ENCODE data around the gene BUD13. TPM values are rescaled to one million over a fixed set of nuclear protein-coding genes. Genes with fewer than 3 reads are reported as not detected.

BUD13 gene
- total and polyA plus RNA-seq, 9 of the 15 experiments (the other 6 are each of a cell fraction or from before 2014, with no cell fraction given) = 9.5 to 34.1 (median 27.1) TPM

GRCh38 chr11:116797816-116798215 lies 25.0 kb upstream of the BUD13 start:
- TF ChIP-seq ZNF561 (CRISPR knock-in tag; conservative IDR thresholded peaks at IDR 0.05) (no peak), CBFA2T3 (IDR thresholded peaks at IDR 0.05) (0 out of 2 replicates have a peak, but pooled peaks have one; percentile 5), NFIC (IDR thresholded peaks at IDR 0.05) (peak; percentile 43)
- no TSS peak for BruUV-seq (replicated peaks)
- ChIA-PET CTCF (ENCODE audit: low intra/inter-chr PET ratio) (no interaction called here), POLR2A (interaction anchor here (1.5 kb wide), 1 partner anchor 48 kb away, joined by 3 read pairs; no protein-coding TSS in a partner anchor)
- Histone ChIP-seq H3K9me1 (ENCODE audit: control insufficient read depth, insufficient read depth, low read length) (no peaks in the 10 kb centered on the region), H3K27me3 (ENCODE audit: control insufficient read depth in 2 of 2, insufficient read depth in 2 of 2, low read length in 2 of 2) (no peaks in the 10 kb centered on the region), H4K20me1 (replicated peaks; ENCODE audit: control insufficient read depth, insufficient read depth, low read length) (no peaks in the 10 kb centered on the region), H3K4me1 (replicated peaks in 1 of 2; ENCODE audit: control insufficient read depth in 2 of 2, insufficient read depth in 2 of 2, low read length in 2 of 2) (peaks cover 5 to 7% of the 10 kb centered on the region in 2 experiments; a peak in 4 of 5 replicates), H3K4me3 (no peak overlapping the region), H3K9me3 (replicated peaks; ENCODE audit: control insufficient read depth, insufficient read depth, low read depth, low read length) (no peaks in the 10 kb centered on the region), H3K79me2 (ENCODE audit: control insufficient read depth, insufficient read depth, low read length) (no peaks in the 10 kb centered on the region), H3K9ac (ENCODE audit: insufficient read depth in 1 of 2, low read depth in 2 of 2, low read length in 2 of 2) (no peak overlapping the region), H3K4me2 (ENCODE audit: insufficient read depth, low read length) (no peak overlapping the region), H3K36me3 (ENCODE audit: control insufficient read depth, insufficient read depth, low read length) (no peaks in the 10 kb centered on the region), H3K27ac (ENCODE audit: extremely low read depth, low read depth, low read length) (no peak overlapping the region), H2AFZ (ENCODE audit: low read depth, low read length) (no peak overlapping the region)
- ATAC-seq (no peak), DNase-seq (ENCODE audit: extremely low read depth in 1 of 4, low spot score in 3 of 4) (no peak), FAIRE-seq (no peak)
- 31% methylated on average over 5 of the region's 5 CpGs for WGBS (ENCODE audit: insufficient coverage, low coverage, missing lambda C conversion rate)
- in situ Hi-C loops (cut with MboI) (no loop called here), intact Hi-C loops (cut with micrococcal nuclease) (no loop called here)

DNA sequence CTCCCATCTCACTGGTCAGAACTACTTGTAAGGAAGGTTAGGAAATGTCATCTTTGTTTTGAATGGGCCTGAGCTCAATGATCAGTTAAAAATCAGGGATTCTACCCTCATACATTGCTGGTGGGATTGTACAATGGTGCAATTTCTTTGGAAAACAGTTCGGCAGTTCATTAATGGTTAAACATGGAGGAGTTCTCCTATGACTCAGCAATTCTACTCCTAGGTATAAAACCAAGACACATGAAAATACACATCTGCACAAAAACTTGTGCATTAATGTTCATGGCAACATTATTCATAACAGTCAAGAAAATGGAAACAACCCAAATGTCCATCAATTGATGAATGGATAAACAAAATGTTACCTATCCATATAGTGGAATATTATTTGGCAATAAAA lies 23.8 kb upstream of the BUD13 start:
- Histone ChIP-seq H4K20me1 (replicated peaks; ENCODE audit: control insufficient read depth, insufficient read depth, low read length) (no peaks in the 10 kb centered on the region), H3K79me2 (ENCODE audit: control insufficient read depth, insufficient read depth, low read length) (no peaks in the 10 kb centered on the region), H3K4me2 (ENCODE audit: insufficient read depth, low read length) (no peak overlapping the region), H3K4me3 (no peak overlapping the region), H3K36me3 (ENCODE audit: control insufficient read depth, insufficient read depth, low read length) (no peaks in the 10 kb centered on the region), H3K27ac (ENCODE audit: extremely low read depth, low read depth, low read length) (peak overlapping the region; percentile 43; the same call in 2 of the 3 replicates), H3K9me3 (replicated peaks; ENCODE audit: control insufficient read depth, insufficient read depth, low read depth, low read length) (no peaks in the 10 kb centered on the region), H3K9me1 (ENCODE audit: control insufficient read depth, insufficient read depth, low read length) (no peaks in the 10 kb centered on the region), H3K27me3 (ENCODE audit: control insufficient read depth in 2 of 2, insufficient read depth in 2 of 2, low read length in 2 of 2) (no peaks in the 10 kb centered on the region), H3K4me1 (replicated peaks in 1 of 2; ENCODE audit: control insufficient read depth in 2 of 2, insufficient read depth in 2 of 2, low read length in 2 of 2) (peaks cover 8 to 10% of the 10 kb centered on the region in 2 experiments), H2AFZ (ENCODE audit: low read depth, low read length) (peak overlapping the region; percentile 83), H3K9ac (ENCODE audit: insufficient read depth in 1 of 2, low read depth in 2 of 2, low read length in 2 of 2) (no peak overlapping the region)
- 44% methylated on average over 1 of the region's 1 CpG for WGBS (ENCODE audit: insufficient coverage, low coverage, missing lambda C conversion rate)
- no peak for FAIRE-seq
- BruUV-seq (replicated peaks) = no TSS peak
- POLR2A ChIA-PET = no interaction called here
- ATAC-seq = no peak
- in situ Hi-C loops (cut with MboI) = no loop called here
- no peak for DNase-seq (ENCODE audit: extremely low read depth in 1 of 4, low spot score in 3 of 4)
- intact Hi-C loops (cut with micrococcal nuclease) = no loop called here
- CTCF ChIA-PET (ENCODE audit: low intra/inter-chr PET ratio) = interaction anchor here (0.5 kb wide), 1 partner anchor 120 kb away, joined by 3 read pairs; no protein-coding TSS in a partner anchor
- TF ChIP-seq JUND (IDR thresholded peaks at IDR 0.05; ENCODE audit: borderline replicate concordance, low read depth, low read length) = no peak
- TF ChIP-seq JUND (tag; IDR thresholded peaks at IDR 0.05; ENCODE audit: borderline replicate concordance, low read depth, low read length) = peak; percentile 28; the same call in 1 of the 3 replicates
- TF ChIP-seq EGR1 (conservative IDR thresholded peaks at IDR 0.05) = no peak
- peak; percentile 91 for TF ChIP-seq BACH1 (tag; IDR thresholded peaks at IDR 0.05)
- TF ChIP-seq NFE2 (IDR thresholded peaks at IDR 0.05; ENCODE audit: low read depth) = peak; percentile 92
- TF ChIP-seq, protein P1, sequence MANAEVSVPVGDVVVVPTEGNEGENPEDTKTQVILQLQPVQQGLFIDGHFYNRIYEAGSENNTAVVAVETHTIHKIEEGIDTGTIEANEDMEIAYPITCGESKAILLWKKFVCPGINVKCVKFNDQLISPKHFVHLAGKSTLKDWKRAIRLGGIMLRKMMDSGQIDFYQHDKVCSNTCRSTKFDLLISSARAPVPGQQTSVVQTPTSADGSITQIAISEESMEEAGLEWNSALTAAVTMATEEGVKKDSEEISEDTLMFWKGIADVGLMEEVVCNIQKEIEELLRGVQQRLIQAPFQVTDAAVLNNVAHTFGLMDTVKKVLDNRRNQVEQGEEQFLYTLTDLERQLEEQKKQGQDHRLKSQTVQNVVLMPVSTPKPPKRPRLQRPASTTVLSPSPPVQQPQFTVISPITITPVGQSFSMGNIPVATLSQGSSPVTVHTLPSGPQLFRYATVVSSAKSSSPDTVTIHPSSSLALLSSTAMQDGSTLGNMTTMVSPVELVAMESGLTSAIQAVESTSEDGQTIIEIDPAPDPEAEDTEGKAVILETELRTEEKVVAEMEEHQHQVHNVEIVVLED (CRISPR knock-in tag; IDR thresholded peaks at IDR 0.05) = no peak
- no peak for TF ChIP-seq ZNF232 (CRISPR knock-in tag; IDR thresholded peaks at IDR 0.05)
- peak; percentile 97 for TF ChIP-seq MAFG (tag; conservative IDR thresholded peaks at IDR 0.05)
- peak; percentile 42; the same call in 1 of the 2 replicates for TF ChIP-seq SMARCA4 (IDR thresholded peaks at IDR 0.05)
- peak; percentile 87; the same call in 1 of the 2 replicates for TF ChIP-seq MAFK (IDR thresholded peaks at IDR 0.05; ENCODE audit: low read length)
- TF ChIP-seq DPF2 (IDR thresholded peaks at IDR 0.05) = peak; percentile 50; the same call in 1 of the 2 replicates
- peak; percentile 97 for TF ChIP-seq ZNF316 (IDR thresholded peaks at IDR 0.05)
- TF ChIP-seq NFE2L1 (tag; IDR thresholded peaks at IDR 0.05; ENCODE audit: borderline replicate concordance, low read depth) = peak; percentile 93
- peak; percentile 94 for TF ChIP-seq MAFF (IDR thresholded peaks at IDR 0.05; ENCODE audit: low read length)
